ENCODE results near the gene UBE2I. TPM values are rescaled to one million over a fixed set of nuclear protein-coding genes. Genes with fewer than 3 reads are reported as not detected.
"Not testable (repeated sequence)": the region's sequence is repeated elsewhere in the genome, so short reads cannot be mapped to it uniquely, and the experiment has no call there.

Gene UBE2I
- total RNA-seq, 1 donor from 2014 or later: 105 TPM

GRCh38 chr16:1291576-1291974, 17.9 kb upstream of the UBE2I start:
- TF ChIP-seq CTCF (IDR thresholded peaks at IDR 0.05): no peak
- no peak overlapping the region for H3K27ac Mint-ChIP-seq (ENCODE audit: unreplicated experiment)
- no peaks in the 10 kb centered on the region for H3K9me3 Mint-ChIP-seq (ENCODE audit: low read depth)
- peaks cover 45% of the 10 kb centered on the region for H3K27me3 Mint-ChIP-seq (ENCODE audit: low read depth)
- DNase-seq (ENCODE audit: low spot score): no peak
- H3K36me3 Mint-ChIP-seq (ENCODE audit: low read depth): no peaks in the 10 kb centered on the region
- no peak overlapping the region for H3K4me3 Mint-ChIP-seq (ENCODE audit: unreplicated experiment)
- H3K4me1 Mint-ChIP-seq (ENCODE audit: low read depth): peaks cover 7% of the 10 kb centered on the region

- H3K27ac Mint-ChIP-seq (ENCODE audit: unreplicated experiment); H3K36me3 Mint-ChIP-seq (ENCODE audit: low read depth); H3K9me3 Mint-ChIP-seq (ENCODE audit: low read depth); DNase-seq (ENCODE audit: low spot score); H3K4me3 Mint-ChIP-seq (ENCODE audit: unreplicated experiment): not testable (repeated sequence)
- Mint-ChIP-seq H3K4me1 (ENCODE audit: low read depth) (peaks cover 12% of the 10 kb centered on the region), H3K27me3 (ENCODE audit: low read depth) (peaks cover 48% of the 10 kb centered on the region)
These were observed 17.2 kb upstream of the UBE2I start for GRCh38 chr16:1292208-1292607.

DNA sequence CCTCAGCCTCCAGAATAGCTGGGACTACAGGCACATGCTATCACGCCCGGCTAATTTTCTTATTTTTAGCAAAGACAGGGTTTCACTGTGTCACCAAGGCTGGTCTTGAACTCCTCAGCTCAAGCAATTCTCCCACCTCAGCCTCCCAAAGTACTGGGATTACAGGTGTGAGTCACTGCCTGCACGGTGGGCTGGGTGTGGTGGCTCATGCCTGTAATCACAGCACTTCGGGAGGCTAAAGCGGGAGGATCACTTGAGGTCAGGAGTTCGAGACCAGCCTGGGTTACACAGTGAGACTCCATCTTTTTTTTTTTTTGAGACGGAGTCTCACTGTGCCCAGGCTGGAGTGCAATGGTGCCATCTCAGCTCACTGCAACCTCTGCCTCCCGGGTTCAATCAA, 16.6 kb upstream of the UBE2I start:
- H3K9me3 Mint-ChIP-seq (ENCODE audit: low read depth); H3K27ac Mint-ChIP-seq (ENCODE audit: unreplicated experiment); H3K4me3 Mint-ChIP-seq (ENCODE audit: unreplicated experiment); DNase-seq (ENCODE audit: low spot score); H3K36me3 Mint-ChIP-seq (ENCODE audit: low read depth): not testable (repeated sequence)
- H3K27me3 Mint-ChIP-seq (ENCODE audit: low read depth): peaks cover 44% of the 10 kb centered on the region
- H3K4me1 Mint-ChIP-seq (ENCODE audit: low read depth): peaks cover 11% of the 10 kb centered on the region

DNA sequence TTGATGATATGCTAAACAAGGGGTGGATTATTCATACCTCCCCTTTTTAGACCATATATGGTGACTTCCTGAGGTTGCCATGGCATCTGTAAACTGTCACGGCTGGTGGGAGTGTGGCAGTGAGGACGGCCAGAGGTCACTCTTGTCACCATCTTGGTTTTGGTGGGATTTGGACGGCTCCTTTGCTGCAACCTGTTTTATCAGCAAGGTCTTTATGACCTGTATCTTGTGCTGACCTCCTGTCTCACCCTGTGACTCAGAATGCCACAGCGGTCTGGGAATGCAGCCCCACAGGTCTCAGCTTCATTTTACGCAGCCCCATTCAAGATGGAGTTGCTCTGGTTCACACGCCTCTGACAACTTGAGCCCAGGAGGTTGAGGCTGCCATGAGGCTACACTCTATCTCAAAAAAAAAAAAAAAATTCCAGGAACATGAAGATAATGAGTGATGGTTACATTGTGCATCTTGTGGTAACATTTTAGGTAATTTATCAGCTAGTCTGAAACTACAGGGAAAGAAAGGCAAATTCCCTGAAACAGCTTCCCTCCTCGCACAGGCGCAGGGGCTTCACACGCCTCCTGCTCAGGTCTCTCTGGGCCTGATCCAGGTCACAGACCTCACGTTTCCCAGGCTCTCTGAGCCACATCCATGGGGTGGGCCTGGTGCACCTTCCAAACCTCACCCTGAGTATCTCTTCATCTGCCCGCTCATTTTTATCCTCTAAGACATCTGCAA, 15.3 kb upstream of the UBE2I start:
- TF ChIP-seq CTCF (IDR thresholded peaks at IDR 0.05): no peak
- DNase-seq (ENCODE audit: low spot score): no peak
- H3K9me3 Mint-ChIP-seq (ENCODE audit: low read depth): no peaks in the 10 kb centered on the region
- no peak overlapping the region for H3K27ac Mint-ChIP-seq (ENCODE audit: unreplicated experiment)
- H3K4me3 Mint-ChIP-seq (ENCODE audit: unreplicated experiment): no peak overlapping the region
- H3K36me3 Mint-ChIP-seq (ENCODE audit: low read depth): no peaks in the 10 kb centered on the region
- peaks cover 45% of the 10 kb centered on the region for H3K27me3 Mint-ChIP-seq (ENCODE audit: low read depth)
- H3K4me1 Mint-ChIP-seq (ENCODE audit: low read depth): peaks cover 7% of the 10 kb centered on the region

GRCh38 chr16:1295465-1295864, 14.0 kb upstream of the UBE2I start:
- DNase-seq (ENCODE audit: low spot score): no peak
- Mint-ChIP-seq H3K27me3 (ENCODE audit: low read depth) (peaks cover 37% of the 10 kb centered on the region), H3K9me3 (ENCODE audit: low read depth) (no peaks in the 10 kb centered on the region), H3K4me1 (ENCODE audit: low read depth) (peaks cover 7% of the 10 kb centered on the region), H3K36me3 (ENCODE audit: low read depth) (no peaks in the 10 kb centered on the region), H3K27ac (ENCODE audit: unreplicated experiment) (no peak overlapping the region), H3K4me3 (ENCODE audit: unreplicated experiment) (no peak overlapping the region)
- TF ChIP-seq CTCF (IDR thresholded peaks at IDR 0.05): no peak

GRCh38 chr16:1296688-1297017, 12.8 kb upstream of the UBE2I start:
- not testable (repeated sequence) for H3K27ac Mint-ChIP-seq (ENCODE audit: unreplicated experiment); DNase-seq (ENCODE audit: low spot score); H3K9me3 Mint-ChIP-seq (ENCODE audit: low read depth); H3K36me3 Mint-ChIP-seq (ENCODE audit: low read depth); H3K4me3 Mint-ChIP-seq (ENCODE audit: unreplicated experiment); H3K4me1 Mint-ChIP-seq (ENCODE audit: low read depth)
- H3K27me3 Mint-ChIP-seq (ENCODE audit: low read depth): peaks cover 33% of the 10 kb centered on the region
